ENCODE data around the gene SNX14.

SNX14 gene

DNA sequence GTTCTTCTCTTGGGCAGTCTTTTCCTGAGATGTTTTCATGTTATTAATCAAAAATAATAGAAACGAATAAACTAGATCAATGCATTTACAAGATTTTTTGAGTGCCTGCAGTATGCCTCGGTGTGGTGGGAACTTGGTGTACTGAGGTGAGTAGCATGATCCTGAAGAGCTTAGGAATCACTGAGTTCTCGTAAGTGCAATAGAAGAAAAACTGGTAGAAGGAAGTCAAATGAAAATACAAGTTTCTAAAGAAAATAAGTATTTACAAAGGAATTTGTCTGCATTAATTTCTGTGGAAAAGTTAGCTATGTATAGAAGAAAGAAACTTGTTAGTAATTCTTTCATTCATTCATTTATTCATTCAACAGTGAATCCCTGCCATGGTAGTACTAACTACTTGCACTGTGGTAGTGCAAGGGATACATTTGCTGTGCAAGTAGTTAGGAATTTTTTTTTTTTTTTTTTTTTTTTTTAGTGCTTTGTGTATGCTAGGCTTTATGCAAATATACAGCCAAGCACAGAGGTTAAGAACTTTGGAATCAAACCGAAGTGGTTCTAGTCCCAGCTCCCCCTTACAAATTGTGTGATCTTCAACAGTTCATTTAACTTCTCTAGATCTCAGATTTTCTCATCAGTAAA, 129.9 kb downstream of the SNX14 start:
- no peak for DNase-seq (ENCODE audit: low read depth, low spot score)

DNA sequence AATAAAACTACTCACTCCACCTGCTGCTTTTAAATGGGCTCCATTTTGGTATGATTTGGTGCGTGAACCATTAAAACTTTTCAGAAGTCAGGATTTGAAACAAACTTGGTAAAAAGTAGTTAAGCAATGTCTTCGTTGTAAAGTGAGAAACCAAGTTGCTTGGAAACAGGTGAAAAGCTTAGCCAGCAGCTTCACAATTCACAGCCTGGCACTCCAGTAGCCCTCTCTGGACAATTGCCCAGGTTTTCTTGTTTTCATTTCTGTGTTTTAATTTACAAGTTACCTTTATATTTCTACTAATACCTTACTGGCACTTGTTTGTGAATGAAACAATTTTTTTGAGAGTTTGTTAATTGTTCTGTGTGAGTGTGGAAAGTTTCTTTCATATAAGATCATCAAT, 131.0 kb downstream of the SNX14 start:
- no peak for DNase-seq (ENCODE audit: low read depth, low spot score)

DNA sequence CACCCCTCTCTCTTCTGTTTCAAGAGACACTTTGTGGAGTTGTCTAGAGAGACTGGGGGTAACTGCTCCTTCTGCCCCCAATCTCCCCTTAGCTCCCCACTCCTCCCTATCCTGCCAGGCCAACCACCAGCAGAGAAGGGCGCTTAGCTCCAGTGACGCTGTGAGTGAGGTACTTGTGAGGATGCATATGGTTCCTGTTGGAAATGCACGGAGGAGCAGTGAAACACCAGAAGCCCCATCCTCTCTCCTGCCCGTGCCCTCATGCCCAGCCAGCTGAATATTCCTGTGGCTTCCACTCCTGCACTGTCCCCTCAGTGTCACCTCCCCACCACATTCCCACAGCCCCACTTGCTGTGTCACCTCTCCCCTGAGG, 131.9 kb downstream of the SNX14 start:
- DNase-seq (ENCODE audit: low read depth, low spot score), result no peak

DNA sequence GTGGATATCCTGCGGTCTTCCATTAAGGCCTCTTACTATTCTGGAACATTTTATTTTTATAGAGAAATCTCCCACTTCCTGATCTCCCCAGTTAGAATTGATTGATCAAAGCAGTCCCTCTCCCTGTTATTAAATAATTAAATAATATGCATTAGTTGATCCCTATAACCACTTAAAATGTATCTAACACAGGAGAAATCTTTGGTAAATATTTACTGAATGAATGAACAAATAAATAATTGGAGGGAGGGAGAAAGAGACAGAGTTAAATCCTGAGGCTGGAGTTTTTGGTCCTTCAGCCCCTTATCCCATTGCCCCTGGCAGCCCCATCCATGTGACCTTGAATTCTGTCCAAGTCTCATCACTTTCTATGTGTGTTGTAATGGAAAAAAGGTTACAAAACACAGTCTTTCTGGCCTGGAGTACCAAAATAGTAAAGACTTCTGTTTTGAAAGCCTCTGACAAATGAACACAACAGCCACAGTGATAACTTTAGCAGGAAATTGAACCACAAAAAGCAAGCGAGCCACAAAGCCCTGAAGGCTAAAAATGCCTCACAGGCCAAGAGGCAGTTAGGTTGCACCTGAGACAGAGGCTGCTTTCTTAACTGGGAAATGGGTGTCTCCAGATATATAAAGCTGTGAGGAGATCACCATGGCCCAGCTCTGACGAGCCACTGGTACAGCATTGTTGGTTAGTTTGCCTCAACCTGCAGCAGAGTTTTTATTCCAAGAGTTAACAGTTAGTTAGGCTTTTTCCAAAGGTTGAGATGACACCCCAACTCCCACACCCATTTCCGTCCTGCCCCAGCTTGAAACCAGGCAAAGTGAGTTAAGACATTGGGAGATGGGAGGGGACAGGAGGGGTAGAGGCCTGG, 132.5 kb downstream of the SNX14 start:
- DNase-seq (ENCODE audit: low read depth, low spot score), result no peak

DNA sequence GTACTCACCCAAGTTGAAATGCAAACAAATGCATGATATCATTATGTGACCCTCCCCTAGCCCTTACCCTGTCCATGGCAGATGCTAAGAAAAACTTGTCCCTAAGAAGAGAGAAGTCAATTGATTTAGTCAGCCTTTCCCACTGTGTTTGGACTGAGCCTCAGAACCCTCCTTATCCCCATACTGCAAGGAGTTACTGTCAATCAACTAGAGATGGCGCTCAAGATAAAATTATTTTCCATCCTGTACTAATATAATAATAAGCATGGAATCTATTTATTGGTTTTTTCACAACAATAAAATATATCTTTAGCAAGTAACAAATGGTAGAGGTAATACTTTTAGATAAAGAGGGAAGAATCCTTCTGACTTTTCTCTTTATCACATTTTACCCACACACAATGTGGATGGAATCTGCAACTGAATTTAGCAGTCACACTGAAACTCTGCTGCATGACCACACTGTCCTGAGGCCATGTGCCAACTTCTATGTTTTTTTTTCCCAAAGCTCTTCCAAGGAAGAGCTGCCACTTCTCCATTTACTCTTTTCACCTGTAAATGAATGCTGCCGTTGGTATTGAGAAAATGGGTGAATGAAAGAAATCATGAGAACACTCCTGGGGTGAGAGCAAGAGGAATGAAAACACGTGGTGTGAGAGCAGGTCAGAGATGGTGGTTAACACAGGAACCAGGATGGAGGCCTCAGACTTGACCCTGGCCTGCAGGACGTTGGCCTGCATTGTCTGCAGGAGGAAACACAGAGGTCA, 133.3 kb downstream of the SNX14 start:
- DNase-seq (ENCODE audit: low read depth, low spot score), result no peak

DNA sequence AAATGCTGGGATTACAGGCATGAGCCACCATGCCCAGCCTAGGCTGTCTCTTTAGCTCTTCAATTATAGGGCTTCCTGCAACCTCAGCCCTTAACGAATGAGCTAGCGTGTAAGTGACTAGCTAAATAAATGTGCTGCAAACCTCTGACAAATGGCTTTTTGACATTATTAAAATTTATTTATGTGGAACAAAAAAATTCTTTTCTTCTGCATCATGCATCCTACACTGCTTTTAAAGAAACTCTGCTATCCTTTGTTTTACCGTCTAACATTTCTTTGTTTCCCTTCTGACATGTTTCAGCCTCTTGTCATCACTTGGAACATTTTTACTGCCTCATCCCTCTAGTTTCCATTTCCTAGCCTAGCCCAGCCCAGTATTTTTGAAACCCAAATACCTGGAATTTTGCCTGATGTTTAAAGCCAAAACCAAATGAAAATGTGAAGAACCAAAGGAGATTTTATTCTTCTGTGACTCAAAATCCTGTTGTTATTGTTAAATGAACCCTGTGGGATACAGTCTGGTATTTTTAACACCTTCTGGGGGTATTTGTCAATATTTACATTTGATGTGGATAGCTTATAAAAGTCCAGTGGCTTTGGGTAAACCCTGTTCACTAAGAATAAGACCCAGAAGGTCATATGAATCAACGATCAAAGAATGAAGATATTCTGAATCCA, 134.3 kb downstream of the SNX14 start:
- DNase-seq (ENCODE audit: low read depth, low spot score), result no peak

DNA sequence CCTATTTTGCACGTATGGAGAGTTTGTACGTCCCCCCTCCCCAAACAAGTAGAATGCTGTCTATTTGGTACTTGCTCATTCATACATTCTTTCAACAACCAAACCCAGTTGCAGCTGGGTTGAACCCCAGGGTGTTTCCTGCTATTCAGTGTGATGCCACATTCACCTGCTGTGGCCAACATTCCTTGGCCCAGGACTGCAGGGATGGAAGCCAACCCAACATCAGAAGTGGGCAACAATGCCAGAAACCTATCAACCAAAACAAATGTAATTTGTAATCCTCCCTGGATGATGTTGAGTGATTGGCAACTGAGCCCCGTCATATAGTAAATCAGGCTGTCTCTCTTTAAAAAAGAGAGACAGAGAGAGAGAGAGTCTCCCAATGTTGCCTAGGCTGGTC, 134.9 kb downstream of the SNX14 start:
- no peak for DNase-seq (ENCODE audit: low read depth, low spot score)

DNA sequence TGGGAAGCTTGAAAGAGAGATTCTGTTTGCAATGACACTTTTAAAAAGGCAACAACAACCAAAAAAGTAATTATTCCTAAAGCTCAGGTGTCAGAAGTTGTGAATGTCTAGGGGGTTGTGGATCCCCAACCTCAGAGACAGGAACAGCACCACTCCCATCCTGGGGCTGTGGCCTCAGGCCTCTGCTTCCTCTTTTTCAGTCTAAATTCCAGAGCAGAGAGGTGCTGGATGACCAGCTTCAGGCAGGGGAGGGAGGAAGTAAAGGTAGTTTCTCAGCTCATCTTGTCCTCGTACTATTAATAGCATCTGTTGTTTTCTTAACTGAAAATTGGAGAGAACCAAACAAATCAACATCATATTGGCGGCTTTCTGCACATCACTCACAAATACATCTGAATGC, 135.5 kb downstream of the SNX14 start:
- no peak for DNase-seq (ENCODE audit: low read depth, low spot score)

DNA sequence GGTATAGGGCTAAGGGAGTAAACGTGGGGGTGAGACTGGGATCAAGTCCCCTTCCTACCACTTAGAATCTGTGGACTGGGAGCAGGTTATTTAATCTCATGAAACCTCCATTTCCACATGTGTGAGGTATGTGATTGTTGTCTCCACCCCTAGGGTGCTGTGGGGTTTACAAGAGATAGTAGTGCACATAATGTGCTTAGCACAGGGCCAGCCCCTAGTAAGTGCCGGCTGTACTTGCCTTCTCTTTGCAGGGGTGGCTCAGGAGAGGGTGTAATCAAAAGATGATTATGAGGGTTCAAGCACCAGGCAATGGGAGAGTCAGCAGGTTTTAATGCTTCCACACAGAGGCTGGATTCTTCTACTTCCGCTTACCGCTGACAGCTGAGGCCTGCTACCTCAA, 136.9 kb downstream of the SNX14 start:
- DNase-seq (ENCODE audit: low read depth, low spot score), result no peak

Data from activated CD4-positive, CD25-positive, alpha-beta regulatory T cell treated with anti-CD3 and anti-CD28 coated beads, Interleukin-2, amount 50 U/mL, for 16 hours (primary cell).